ENCODE results near the gene C19orf67. TPM values are rescaled to one million over a fixed set of nuclear protein-coding genes. Genes with fewer than 3 reads are reported as not detected.

C19orf67 gene
- total and polyA plus RNA-seq, 2 of the 13 experiments (the other 11 are each of a cell fraction or from before 2014, with no cell fraction given), result 0.11 to 0.32 TPM

- TF ChIP-seq REST (IDR thresholded peaks at IDR 0.05; ENCODE audit: borderline replicate concordance in 1 of 2, low read depth in 1 of 2, low read length in 2 of 2) (no peak), THAP7 (CRISPR knock-in tag; IDR thresholded peaks at IDR 0.05) (no peak), EP300 (IDR thresholded peaks at IDR 0.05; ENCODE audit: low read depth in 2 of 2, low read length in 2 of 2) (peak in 1 of 2 experiments; percentile 84; a peak in 2 of 4 replicates), EP300 (CRISPR knock-in tag; IDR thresholded peaks at IDR 0.05; ENCODE audit: borderline replicate concordance) (no peak; the same call in 1 of the 2 replicates), FOSL2 (CRISPR knock-in tag; IDR thresholded peaks at IDR 0.05) (peak; percentile 36), ZNF768 (CRISPR knock-in tag; IDR thresholded peaks at IDR 0.05) (peak; percentile 93), PRMT3 (CRISPR knock-in tag; IDR thresholded peaks at IDR 0.05; ENCODE audit: borderline replicate concordance, low read depth) (no peak), ZC3H13 (CRISPR knock-in tag; IDR thresholded peaks at IDR 0.05) (no peak), CENPBD1 (CRISPR knock-in tag; IDR thresholded peaks at IDR 0.05; ENCODE audit: borderline replicate concordance, low read depth) (no peak), KDM5B (CRISPR knock-in tag; IDR thresholded peaks at IDR 0.05; ENCODE audit: borderline replicate concordance) (peak; percentile 31; the same call in 1 of the 2 replicates), ZNF674 (CRISPR knock-in tag; IDR thresholded peaks at IDR 0.05; ENCODE audit: low read depth) (no peak), IRX3 (CRISPR knock-in tag; IDR thresholded peaks at IDR 0.05; ENCODE audit: borderline replicate concordance, low read depth) (no peak), NFIB (CRISPR knock-in tag; IDR thresholded peaks at IDR 0.05; ENCODE audit: borderline replicate concordance) (no peak), DMAP1 (CRISPR knock-in tag; IDR thresholded peaks at IDR 0.05) (peak; percentile 45; the same call in 1 of the 2 replicates), DPF2 (CRISPR knock-in tag; IDR thresholded peaks at IDR 0.05; ENCODE audit: borderline replicate concordance, low read depth) (no peak), DRAP1 (CRISPR knock-in tag; IDR thresholded peaks at IDR 0.05) (0 out of 2 replicates have a peak, but pooled peaks have one; percentile 13), MIXL1 (CRISPR knock-in tag; IDR thresholded peaks at IDR 0.05) (peak; percentile 59; the same call in 1 of the 2 replicates), MLX (CRISPR knock-in tag; IDR thresholded peaks at IDR 0.05) (peak; percentile 18; the same call in 1 of the 2 replicates), MED8 (CRISPR knock-in tag; IDR thresholded peaks at IDR 0.05; ENCODE audit: insufficient replicate concordance) (peak; percentile 29), KLF12 (CRISPR knock-in tag; IDR thresholded peaks at IDR 0.05; ENCODE audit: borderline replicate concordance) (no peak), ZNF441 (CRISPR knock-in tag; IDR thresholded peaks at IDR 0.05; ENCODE audit: borderline replicate concordance) (no peak), XRCC5 (optimal IDR thresholded peaks at IDR 0.05; ENCODE audit: low read length) (peak; percentile 68), MXI1 (IDR thresholded peaks at IDR 0.05; ENCODE audit: borderline replicate concordance, low read depth, low read length) (peak; percentile 69; the same call in 1 of the 3 replicates), RFX5 (IDR thresholded peaks at IDR 0.05; ENCODE audit: low read depth, low read length) (peak; percentile 93), ZNF101 (CRISPR knock-in tag; IDR thresholded peaks at IDR 0.05; ENCODE audit: borderline replicate concordance, low read depth) (no peak), BRD4 (CRISPR knock-in tag; IDR thresholded peaks at IDR 0.05) (no peak)
Measured at GRCh38 chr19:14059652-14060155, 25.9 kb downstream of the C19orf67 start (continued).
